GM18517 (cell line): ENCODE measurements around the gene TCEAL1.
"Not testable (repeated sequence)": the region's sequence is repeated elsewhere in the genome, so short reads cannot be mapped to it uniquely, and the experiment has no call there.

Source experiments
- ATAC-seq: cut with Tn5 transposase; IDR thresholded peaks from one replicate; pipeline ENCODE4 v1.9.1; 2021; ENCODE audit warnings: mild to moderate bottlenecking, moderate library complexity; ENCODE audit not compliant: unreplicated experiment

TCEAL1 gene

DNA sequence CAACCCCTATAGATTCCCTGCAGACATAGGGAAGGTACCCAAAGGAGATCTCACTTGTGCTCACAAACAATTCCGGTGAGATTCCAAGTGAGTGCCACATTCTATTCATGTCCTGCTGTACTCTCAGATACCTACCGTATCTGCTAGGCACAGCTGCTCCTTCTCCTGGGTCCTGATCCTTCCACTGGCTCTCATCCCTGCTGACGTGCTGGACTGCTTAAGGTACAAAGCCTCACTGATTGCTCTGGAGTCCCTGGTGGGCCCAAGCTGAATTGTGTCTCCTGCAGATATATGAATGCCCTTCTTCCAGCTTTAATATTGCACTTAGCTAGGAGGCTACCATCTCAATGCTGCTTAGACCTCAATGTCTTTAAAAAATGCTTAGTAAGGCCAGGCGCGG is 2.4 kb downstream of the TCEAL1 start:
- no peak for ATAC-seq

DNA sequence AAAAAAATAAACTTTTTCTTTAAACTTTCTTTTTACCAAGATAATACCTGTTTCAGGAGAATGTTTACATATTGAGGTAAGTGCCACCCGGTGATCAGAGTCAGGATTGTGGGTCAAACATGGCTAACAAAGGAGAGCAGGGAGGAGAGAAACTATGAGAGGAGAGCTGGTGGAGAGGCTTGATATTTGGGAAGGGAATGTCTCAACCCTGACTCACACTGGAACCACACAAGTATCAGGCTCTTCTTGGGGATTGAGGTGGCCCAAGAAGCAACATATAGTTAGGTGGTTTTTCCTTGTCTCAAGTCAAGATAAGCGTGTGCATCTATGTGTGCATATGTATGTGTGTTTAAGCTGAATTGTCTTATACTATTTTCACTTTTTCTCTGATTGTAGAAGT is 6.7 kb downstream of the TCEAL1 start:
- no peak for ATAC-seq

DNA sequence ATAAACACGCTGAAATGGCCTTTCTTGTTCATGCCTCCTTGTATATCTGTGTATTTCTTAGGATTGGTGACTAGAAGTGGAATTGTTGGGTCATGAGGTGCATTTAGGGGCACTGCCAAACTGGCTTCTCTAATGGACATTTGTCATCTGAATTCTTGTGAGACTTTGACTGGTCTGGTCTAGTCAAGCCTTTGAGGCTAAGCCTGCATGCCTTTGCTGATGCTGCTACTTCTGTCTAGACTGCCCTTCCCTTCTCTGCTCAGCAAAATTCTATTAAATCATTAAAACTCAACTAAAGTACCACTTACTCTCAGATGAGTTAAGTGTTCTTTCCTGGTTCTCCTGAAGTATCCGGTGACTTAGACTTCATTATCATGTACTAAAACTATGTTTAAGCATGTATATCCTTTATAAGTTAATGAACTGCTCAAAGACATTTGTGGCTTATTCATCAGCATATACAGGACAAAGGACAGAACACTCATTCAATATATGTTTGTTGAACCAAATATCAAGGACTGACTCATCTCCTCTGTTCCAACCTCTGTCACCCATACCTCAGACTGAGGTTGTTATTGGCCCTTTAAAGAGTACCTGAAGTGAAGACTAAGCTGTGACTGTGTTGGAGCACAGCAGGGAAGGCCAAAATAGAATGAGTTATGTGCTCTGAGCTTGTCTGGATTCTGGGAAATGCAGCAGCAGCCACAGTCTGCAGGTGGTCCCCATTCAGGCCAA is 9.0 kb downstream of the TCEAL1 start:
- ATAC-seq: no peak

DNA sequence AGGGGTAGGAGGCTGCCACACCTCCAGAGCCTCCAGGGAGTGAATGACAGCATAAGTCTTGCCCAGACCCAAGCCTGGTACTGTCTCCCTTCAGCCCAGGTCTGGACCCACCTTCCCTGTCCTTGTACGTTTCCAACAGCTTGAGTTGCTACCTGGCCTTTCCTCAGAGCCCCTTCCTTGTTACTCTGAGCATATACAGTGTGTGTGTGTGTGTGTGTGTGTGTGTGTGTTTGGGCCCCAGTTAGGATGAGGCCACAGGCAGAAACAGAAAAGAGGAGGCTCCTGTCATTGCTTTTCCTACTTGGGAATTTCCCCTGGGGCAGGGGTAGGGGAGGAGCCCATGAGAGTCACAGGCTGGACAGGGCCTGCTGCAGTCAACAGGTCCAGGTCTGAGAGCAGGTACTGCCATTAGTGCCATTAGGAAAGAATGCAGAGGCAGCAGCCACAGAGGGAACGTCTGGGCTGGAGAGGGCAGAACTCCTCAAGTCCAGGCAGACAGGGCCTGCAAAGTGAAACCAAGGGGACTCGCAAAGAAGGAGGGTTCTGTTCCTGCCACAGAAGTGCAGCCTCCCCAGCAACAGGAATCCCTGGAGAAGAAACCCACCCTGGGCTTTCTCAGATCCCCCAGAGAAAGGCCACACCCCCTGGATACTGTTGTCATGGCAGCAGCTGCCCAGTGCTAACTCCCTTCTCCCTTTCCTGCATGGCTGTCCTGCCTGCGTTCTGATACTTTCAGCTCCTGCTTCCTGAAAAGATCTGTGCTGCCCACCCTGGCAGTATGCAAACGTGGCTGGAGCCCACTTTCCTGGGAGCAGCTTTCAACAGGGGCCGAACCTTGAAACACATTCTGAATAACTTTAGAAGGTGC is 9.9 kb downstream of the TCEAL1 start:
- ATAC-seq: not testable (repeated sequence)

DNA sequence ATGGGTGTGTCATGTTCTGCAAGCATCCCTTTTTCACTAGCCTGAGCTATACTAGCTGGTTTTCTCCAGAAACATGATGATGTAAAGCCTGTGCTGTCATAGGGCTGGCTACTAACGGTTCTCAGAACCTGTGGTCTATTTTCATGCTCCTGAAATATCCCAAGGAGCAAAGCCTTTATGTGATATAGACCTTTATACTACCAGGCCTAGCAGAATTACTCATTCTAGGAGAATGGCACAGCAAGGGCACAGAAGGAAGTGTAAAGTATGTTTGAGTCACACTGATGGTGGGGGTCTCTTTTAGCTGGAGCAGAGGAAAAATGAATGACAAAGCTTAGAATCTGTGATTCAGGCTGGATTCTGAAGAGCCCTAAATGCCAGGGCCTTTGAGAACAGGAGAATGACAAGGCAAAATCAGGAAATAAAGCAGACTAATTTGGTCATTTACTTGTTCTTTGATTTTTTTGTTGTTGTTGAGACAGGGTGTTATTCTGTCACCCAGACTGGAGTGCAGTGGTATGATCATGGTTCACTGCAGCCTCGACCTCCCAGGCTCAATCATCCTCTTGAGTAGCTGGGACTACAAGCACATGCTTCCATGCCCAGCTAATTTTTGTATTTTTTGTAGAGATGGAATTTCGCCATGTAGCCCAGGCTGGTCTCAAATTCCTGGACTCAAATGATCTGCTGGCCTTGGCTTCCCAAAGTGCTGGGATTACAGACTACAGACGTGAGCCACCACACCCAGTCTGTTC is 11.8 kb downstream of the TCEAL1 start:
- ATAC-seq: no peak

DNA sequence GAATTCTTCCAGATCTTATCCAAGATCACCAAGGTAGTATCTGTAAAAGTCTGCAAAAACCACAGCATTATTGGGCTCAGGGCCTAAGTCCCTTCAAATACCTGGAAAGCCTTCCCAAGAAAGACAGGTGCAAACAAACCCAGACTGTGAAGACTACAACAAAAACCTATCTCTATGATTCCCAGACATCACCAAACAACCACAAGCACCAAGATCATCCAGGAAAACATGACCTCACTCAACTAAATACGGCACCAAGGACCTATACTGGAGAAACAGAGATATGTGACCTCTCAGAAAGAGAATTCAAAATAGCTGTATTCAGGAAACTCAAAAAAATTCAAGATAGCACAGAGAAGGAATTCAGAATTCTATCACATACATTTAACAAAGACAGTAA is 15.3 kb downstream of the TCEAL1 start:
- ATAC-seq: no peak

DNA sequence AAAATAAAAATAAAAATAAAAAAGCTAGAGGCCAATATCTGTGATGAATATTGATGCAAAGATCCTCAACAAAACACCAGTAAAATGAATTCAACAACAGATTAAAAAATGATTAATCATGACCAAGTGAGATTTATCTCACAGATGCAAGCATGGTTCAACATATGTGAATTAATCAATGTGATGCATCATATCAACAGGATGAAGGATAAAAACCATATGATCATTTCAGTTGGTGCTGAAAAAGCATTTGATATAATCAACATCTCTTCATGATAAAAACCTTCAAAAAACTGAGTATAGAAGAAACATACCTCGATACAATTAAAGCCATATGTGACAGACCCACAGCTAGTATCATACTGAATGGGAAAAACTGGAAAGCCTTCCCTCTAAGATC is 18.9 kb downstream of the TCEAL1 start:
- no peak for ATAC-seq

DNA sequence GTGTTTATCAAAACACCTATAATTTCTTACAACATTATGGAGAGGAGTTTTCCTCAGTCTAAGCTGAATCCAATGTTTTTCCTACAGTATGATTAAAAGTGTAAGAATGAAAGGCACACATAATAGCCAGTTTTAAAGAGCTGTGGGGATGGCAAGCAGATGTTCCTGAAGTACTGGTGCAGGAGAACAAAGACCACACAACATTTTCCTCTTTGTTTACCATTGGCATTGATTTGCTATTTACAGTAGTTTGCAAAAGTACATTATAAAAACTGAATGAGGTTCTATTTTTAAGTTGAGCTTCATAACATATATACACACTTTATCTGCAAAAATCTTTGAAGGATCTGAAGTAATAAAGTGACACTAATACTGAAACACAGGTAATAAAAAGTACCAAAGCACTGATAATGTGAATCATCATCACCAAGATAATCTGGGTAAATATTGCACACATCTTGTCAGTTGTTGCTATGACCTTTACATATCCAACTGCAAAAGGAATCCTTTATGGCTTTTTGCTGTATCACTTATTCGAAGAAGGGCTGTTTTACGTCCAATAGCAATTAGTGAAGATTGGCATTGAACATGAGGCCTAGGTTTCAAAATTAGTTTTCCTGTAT is 22.5 kb downstream of the TCEAL1 start:
- ATAC-seq: no peak

DNA sequence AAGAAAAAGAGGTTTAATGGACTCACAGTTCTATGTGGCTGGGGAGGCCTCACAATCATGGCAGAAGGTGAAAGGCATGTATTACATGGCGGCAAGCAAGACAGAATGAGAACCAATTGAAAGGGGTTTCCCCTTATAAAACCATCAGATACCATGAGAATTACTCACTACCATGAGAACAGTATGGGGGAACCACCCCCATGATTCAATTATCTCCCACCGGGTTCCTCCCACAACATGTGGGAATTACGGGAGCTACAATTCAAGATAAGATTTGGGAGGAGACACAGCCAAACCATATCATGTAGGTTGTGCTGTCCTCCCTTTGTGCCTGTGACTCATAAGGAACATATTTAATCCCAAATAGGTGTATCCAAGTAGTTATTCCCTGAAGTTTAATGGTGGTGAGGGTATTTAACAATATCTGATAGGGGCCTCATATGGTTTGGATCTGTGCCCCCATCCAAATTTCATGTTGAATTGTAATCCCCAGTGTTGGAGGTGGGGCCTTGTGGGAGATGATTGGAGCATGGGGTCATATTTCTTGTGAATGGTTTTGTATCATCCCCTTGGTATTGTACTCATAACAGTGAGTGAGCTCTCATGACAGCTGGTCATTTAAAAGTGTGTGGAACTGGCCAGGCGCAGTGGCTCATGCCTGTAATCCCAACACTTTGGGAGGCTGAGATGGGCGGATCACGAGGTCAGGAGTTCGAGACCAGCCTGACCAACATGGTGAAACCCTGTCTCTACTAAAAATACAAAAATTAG is 26.6 kb downstream of the TCEAL1 start:
- ATAC-seq: not testable (repeated sequence)

DNA sequence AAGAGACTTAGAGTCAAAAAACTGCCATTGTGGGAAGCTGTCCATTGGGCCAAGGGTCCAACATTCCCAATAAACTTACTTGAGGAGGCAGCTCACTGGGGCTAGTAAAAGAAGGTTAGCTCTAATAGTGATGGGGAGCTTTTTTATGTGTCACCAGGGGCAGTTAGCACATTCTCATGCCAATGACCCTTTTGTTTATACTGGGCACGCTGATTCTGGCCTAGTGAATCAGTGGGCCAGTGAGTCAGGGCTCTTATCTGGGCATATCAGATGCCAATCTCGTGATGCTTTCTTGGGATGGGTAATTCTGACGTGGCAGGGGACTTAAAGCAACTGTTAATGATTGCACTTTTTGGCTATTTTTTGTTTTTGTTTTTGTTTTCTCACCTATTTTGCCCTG is 27.8 kb downstream of the TCEAL1 start:
- no peak for ATAC-seq

DNA sequence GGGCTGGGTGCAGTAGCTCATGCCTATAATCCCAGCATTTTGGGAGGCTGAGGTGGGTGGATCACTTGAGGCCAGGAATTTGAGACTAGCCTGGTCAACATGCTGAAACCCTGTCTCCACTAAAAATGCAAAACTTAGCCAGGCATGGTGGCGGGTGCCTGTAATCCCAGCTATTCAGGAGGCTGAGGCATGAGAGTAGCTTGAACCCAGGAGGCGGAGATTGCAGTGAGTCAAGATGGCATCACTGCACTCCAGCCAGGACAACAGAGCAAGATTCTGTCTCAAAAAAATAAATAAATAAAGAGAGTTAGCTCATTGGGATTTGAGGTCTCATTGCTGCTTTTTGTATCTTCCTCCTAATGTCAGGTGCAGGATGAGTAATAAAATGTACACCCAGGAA is 28.3 kb downstream of the TCEAL1 start:
- ATAC-seq: not testable (repeated sequence)

DNA sequence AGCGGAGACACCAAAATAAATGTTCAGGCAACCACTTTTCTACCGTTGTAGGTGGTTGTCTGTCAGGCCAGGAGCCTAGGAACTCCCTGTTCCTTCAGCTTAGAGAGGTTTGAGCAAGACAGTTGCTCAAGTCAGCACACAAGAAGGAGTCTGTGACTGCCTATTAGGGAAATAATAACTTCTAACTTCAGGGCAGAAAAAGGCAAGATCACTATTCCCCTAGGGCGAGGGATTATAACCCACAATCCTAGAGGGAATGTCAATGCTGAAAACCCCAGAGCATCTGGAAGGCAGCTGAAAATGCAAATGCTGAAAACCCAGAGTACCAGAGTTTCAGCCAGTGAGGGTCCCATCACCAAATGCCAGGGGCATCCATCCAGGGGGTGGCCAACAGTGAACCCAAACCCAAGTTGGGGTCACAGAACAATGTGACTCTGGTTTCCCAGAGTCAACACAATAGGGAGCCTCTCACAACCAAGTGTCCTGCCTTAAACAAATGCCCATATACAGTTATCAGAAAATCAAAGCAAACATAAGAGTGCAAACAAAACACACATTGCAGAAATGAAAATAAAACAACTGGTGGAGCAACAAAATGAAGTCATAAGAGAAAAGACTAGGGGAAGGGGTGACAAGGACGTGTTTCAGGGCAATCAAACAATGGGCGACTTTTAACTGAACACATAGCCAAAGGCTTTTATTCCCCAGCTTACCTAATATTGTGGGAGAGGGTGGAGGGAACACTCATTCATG is 30.1 kb downstream of the TCEAL1 start:
- no peak for ATAC-seq

DNA sequence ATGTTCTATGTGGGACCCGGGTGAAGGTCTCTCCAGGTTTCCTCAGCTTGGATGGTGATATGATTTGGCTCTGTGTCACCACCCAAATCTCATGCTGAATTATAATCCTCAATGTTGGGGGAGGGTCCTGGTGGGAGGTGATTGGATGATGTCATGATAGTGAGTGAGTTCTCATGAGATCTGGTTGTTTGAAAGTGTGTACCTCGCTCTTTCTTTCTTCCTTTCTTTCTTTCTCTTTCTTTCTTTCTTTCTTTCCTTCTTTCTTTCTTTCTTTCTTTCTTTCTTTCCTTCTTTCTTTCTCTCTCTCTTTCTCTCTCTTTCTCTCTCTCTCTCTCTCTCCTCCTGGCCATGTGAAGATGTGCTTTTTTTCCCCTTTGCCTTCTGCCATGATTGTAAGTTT is 30.7 kb downstream of the TCEAL1 start:
- ATAC-seq: not testable (repeated sequence)

DNA sequence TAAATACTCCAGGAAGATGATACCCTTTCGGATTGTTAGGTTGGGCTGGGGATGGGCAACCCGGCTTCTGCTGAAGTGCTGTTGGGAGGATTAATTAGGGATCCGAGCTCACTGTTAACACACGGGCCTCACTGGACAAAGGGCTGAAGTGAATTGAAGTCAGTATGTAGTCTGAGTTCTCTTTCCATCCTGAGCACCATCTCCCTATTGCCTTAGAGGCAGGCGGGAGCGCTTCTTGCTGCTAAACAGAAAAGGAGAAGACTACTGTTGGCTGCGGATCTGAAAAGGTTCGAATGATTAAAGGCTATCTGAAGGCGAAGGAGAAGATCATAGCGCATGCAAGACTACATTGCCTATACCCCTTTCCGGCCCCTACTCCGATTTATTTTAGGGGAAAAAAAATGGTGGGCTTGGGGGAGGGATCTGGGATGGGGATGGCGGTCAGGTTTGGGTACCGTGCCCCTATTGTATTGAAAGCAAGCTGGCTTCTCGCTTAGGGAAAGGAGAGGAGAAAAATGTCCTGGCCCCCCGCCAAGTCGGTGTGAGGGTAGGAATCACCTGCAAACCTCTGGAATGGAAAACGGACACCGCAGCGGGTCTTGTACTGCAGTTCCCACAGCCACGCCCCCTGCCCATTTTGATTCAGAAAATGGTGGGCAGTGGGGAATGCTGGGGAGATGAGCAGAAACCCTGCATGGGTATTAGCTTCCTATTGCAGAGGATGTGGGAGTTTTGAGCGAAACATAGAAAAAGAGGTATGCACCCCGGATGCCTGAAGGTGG is 35.4 kb downstream of the TCEAL1 start:
- no peak for ATAC-seq

DNA sequence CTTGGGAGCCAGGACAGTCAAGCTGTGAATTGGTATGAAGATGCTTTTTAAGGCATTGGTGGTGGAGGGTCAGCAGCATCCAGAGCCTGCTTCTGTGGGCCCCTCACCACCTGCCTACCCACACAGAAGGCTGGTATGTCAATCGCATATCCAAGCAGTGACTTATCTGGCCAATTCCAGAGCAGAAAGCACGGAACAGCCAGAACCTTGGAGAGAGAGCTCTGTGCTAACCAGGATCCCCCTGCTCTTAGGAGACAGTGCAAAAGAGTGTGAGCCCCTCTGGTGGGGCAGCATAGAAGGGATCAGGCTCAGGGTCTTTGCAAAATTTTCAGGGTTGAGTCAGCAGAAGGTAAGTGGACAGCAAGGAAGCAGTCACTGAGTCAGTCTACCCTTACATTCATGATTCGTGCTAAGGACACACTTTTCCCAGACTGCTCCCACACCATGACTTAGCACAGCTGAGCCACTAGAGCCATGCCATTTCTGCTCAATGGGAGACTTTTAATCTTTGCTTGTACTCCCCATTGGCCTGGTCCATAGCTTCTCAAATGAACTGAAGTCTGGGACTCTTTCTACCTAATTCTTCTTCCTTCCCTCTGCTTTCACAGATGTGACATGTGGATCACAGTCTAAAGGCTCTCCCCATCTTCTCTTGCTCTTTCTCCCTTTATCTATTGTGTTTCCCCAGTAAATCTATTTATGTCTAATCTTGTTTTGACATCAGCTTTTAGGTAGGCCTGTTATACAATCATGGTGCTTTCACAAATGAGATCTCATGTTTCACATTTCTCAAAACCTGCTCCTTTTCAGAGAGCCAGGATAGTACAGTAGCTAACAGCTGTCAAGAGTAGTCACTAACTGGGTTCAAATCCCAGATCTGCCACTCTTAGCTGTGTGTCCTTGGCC is 37.7 kb downstream of the TCEAL1 start:
- ATAC-seq: no peak

DNA sequence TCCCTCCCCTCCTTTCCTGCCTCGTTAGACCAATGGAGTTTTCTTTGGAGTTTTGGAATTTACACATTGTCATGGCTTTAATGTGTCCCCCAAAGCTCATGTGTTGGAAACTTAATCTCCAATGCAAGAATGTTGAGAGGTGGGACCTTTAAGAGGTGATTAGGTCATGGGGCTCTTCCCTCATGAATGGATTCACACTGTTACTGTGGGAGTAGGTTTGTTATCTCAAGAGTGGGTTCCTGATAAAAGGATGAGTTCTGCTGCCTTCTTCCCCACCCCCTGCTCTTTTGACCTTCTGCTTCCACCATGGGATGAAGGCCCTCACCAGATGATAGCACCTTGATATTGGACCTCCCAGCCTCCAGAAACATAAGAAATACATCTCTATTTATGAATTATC is 41.0 kb downstream of the TCEAL1 start:
- ATAC-seq: no peak

DNA sequence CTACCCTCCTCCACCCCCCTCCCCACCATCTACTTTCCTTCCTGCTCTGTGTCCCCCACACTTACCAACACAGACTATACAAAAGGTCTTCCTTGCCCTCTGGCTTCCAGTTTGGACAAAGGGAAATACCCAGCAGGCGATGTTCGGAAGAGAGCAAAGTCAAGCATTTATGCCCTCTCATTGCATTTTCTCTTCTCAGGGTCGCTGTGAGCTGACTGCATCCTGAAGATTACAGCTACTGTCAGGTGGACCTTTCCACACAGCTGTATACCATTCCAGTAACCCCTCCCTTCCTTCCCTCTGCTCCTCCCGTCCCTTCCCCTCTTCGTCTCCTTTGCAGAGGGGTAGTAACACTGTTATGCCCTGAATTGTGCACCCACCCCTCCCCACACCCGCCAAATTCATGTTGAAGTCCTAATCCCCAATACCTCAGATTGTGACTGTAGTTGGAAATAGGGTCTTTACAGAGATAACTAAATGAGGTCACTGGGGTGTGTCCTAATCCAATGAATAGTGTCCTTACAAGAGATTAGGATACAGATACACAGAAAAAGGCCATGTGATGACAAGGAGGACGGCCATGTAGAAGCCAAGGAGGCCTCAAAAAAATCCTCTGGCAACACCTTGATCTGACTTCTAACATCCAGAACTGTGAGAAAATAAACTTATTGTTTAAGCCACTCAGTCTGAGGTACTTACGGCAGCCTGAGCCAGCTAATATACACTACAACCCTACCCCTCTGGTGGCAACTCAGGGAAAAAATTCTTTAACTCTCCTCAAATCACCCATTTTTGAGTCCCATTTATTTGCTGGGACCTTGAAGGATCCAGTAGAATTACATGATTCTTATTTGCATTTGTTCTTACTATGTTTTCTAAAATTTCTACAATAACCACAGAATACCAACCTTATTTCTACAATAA is 46.0 kb downstream of the TCEAL1 start:
- ATAC-seq: no peak
